CD4-positive, alpha-beta T cell treated with Interleukin-17A for 4 hours (primary cell): Measurements from ENCODE around the gene TBC1D5.
"Not testable (repeated sequence)": the region's sequence is repeated elsewhere in the genome, so short reads cannot be mapped to it uniquely, and the experiment has no call there.

Experiments used
- DNase-seq: peaks from one replicate; pipeline ENCODE4 v3.0.0-alpha.2; 2020; ENCODE audit warnings: mixed read lengths

TBC1D5 gene, protein sequence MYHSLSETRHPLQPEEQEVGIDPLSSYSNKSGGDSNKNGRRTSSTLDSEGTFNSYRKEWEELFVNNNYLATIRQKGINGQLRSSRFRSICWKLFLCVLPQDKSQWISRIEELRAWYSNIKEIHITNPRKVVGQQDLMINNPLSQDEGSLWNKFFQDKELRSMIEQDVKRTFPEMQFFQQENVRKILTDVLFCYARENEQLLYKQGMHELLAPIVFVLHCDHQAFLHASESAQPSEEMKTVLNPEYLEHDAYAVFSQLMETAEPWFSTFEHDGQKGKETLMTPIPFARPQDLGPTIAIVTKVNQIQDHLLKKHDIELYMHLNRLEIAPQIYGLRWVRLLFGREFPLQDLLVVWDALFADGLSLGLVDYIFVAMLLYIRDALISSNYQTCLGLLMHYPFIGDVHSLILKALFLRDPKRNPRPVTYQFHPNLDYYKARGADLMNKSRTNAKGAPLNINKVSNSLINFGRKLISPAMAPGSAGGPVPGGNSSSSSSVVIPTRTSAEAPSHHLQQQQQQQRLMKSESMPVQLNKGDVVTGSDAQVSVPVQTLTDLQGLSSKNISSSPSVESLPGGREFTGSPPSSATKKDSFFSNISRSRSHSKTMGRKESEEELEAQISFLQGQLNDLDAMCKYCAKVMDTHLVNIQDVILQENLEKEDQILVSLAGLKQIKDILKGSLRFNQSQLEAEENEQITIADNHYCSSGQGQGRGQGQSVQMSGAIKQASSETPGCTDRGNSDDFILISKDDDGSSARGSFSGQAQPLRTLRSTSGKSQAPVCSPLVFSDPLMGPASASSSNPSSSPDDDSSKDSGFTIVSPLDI

DNA sequence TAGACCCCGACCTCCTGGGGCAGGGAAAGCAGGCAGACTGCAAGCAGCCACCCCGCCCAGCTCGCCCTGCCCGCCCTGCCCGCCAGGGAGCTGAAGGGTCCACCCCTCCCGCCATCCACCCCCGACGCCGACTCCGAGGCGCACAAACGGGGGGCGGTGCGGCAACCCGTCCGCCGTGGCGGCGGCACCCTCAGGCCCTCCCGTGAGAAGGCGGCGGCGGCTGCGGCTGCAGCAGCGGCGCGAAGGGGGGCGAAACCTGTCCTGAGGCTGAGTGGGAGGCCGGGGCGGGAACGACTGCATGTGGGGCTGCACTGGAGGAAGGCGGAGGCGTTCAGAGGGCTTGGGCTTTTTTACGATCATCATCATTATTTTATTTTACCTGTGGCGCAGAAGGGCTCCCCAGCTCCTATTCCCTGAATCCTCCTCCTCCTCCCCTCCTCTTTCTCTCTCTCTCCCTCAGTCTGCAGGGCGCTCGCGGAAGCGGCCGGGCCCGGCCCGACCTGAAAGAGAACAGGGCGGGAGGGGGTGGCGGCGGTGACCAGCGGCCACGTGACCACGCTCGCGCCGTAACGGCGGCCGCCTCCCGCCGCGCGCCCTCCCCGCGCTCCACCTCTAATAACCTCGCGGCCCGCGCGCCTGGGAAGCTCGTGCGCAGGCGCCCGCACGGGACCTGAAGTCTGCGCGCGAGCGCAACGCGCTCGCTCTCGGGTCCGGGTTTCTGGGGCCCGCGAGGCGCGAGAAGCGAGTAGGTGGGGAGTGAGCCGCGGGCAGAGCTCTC lies at the start of gene TBC1D5:
TSS of gene TBC1D5 (minus strand) at position 530 of the 778 bp plus-strand sequence. CDS start 234,061 bp downstream, outside the sequence.
- peak; percentile 92 for DNase-seq

DNA sequence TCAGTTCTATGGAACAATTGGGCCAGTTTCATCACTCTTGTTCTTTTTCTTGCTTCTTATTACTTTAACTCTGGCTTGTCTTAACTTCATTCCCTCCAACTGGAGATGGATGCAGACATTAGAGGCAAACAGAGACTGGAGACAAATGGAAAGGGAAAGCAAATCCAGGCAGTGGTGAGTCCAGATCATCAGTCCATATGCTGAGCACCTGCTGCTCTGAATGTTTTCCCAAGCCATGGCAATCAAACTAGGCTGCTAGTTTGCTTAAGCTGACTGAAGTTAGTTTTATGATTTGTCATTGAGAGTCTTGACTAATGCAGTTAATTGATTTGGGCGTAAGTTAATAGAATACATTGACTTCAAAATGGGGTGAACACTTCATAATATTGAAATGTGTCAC lies 41.0 kb upstream of the TBC1D5 start:
- DNase-seq: no peak

DNA sequence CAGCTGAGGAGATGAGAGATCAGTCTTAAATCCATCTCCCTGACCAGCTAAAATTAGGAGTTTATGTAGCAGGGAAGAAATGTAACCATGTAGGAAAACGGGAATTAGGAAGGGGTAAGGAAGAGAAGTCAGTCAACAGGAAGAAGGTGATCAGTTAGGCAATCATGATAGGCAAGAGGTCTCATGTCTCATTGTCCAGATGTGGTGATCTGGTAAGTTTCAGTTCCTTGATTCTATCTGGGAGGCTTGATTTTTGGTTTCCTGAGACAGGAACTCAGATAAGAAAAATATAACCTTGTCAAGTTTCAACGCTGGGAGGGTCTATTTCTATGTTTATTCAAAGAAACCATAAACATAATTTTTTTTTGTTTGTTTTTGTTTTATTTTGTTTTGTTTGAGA lies 40.3 kb upstream of the TBC1D5 start:
- no peak for DNase-seq

DNA sequence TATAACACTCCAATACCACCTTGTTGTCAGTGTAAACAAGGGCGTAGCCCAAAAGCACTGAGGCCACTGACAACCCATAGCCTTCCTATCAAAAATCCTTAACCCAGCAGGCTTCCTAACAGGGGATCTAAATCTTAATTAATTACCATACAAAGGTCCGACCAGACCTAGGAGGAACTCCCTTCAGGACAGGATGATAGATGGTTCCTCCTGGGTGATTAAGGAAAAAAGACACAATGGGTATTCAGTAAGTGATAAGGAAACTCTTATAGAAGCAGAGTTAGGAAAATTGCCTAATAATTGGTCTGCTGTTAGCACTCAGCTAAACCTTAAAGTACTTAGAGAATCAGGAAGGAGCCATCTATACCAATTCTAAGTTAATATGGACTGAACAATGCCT lies 37.9 kb upstream of the TBC1D5 start:
- not testable (repeated sequence) for DNase-seq

DNA sequence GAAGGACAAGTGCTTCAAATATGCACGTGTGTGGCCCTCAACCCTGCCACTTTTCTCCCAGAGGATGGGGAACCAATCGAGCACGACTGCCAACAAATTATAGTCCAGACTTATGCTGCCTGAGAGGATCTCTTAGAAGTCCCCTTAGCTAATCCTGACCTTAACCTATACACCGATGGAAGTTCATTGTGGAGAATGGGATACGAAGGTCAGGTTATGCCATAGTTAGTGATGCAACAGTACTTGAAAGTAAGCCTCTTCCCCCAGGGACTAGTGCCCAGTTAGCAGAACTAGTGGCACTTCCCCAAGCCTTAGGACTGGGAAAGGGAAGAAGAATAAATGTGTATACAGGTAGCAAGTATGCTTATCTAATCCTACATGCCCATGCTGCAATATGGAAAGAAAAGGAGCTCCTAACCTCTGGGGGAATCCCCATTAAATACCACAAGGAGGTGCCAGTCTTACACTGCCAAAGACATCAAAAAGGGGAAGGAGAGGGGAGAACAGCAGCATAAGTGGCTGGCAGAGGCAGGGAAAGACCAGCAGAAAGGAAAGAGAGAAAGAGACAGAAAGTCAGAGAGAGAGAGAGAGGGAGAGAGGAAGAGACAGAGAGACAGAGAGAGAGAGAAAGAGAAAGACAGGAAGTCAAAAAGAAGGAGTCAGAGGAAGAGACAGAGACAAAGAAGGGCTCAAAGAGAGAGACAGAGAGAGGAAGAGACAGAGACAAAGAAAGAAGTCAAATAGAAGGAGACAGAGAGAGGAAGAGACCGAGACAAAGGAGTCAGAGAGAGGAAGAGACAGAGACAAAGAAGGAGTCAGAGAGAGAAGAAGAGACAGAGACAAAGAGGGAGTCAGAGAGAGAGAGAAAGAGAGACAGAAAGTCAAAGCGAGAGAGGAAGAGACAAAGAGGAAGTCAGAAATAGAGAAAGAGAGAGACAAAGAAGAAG lies 37.1 kb upstream of the TBC1D5 start:
- not testable (repeated sequence) for DNase-seq

DNA sequence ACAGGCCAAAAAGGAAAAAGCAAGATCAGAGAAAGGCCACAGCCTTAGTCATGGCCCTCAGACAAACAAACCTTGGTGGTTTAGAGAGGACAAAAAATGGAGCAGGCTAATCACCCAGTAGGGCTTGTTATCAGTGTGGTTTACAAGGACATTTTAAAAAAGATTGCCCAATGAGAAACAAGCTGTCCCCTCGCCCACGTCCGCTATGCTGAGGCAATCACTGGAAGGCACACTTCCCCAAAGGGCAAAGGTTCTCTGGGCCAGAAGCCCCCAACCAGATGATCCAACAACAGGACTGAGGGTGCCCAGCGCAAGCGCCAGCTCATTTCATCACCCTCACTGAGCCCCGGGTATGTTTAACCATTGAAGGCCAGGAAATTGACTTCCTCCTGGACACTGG lies 34.9 kb upstream of the TBC1D5 start:
- DNase-seq: not testable (repeated sequence)

DNA sequence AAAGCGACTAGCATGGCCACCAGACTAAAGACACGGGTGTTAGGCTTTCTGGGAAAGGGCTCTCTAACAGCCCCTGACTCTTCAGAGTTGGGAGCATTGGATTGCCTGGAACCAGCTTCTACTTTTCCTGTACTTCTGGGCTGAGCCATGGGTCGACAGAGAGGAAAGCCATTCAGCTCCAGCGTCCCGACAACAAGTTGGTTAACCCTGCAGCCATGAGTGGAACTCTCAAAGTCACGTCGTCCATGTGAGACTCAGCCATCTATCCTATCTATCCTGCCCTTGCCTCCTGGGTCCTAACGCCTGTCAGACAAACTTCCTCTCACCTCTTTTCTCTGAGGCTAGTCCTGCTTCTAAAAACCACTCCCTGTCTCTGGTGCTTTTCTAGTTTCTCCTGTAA lies 32.6 kb upstream of the TBC1D5 start:
- DNase-seq: no peak

DNA sequence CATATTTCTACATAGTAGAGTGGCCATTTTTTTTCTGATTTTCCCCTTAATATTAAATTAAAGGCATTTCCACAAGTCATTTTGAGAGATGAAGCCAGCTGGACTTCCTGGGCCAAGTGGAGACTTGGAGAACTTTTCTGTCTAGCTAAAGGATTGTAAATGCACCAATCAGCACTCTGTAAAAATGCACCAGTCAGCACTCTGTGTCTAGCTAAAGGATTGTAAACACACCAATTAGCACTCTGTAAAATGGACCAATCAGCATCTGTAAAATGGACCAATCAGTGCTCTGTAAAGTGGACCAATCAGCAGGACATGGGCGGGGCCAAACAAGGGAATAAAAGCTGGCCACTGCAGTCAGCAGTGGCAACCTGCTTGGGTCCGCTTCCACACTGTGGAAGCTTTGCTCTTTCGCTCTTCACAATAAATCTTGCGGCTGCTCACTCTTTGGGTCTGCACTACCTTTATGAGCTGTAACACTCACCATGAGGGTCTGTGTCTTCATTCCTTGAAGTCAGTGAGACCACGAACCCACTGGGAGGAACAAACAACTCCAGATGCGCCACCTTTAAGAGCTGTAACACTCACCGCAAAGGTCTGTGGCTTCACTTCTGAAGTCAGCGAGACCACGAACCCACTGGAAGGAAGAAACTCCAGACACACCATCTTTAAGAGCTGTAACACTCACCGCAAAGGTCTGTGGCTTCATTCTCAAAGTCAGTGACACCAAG lies 31.9 kb upstream of the TBC1D5 start:
- DNase-seq: peak; percentile 17

DNA sequence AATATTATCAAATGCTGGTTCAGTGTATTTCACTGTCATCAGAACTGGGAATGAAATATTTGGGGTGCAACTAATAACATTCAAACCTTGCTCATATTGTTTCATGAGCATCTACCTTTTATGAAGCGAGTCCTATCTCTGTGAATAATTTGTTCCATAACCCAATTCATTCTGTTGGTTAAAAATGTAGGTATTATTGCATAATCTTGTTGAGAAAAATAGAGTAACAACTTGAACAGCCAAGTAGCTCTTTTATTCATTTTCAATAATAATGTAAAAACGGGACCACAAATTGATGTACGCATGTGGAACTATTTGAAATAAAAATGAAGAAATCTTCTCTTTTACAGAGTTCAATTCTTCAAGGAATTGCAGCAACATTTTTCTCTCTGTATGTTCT lies 30.1 kb upstream of the TBC1D5 start:
- DNase-seq: no peak

DNA sequence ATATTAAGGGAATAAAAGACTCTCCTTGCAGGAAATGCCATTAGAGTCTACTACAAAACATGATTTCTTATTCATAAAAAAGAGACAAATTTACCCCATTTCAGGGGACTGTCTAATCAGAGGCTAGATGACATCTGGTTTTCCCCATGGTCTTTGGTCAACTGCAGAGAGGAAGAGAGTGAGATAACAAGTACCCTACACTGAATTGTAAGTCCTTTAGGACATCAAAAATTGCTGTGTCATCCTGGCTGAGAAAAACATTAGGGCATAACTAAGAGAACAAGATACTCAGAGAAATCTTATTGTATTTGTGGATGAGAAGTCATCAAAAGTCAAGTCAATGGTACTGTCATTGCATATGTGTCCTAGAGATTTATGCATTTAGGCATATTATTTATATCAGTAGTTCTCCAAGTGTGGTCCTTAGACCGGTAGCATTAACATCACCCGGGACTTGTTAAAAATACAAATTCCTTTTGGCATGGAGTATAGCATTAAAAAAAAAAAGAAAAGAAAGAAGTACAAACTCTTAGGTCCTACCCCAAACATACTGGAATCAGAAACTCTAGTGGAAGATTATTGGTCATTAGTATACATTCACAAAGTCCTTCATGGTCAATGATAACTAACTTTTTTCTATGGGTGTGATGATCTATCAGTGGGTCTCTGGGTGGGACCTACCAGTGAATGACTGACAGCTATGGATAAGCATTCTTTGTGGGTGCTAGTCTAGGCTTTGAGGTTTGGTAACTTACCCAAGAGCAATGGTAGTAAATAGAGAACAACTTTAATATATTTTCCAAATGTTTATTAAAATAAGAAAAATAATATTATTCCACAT lies 29.0 kb upstream of the TBC1D5 start:
- DNase-seq: no peak

DNA sequence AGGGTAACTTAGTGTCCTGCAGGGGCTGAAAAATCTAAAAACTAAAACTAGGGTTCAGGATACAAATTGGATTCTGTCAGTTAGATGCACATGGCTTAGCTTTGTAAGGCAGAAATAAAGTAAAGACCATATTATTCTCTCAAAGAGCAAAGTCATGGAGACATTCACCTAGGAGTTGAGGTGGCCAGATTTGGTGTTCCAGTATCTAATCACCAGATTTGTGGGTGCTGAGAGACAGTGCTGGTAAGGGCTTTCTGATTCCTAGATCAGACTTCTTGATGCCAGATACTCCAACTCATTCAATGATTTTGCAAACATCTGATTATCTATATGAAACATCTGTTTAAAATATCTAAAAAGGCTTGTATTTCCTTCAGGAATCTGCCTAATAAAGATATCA lies 28.3 kb upstream of the TBC1D5 start:
- no peak for DNase-seq

DNA sequence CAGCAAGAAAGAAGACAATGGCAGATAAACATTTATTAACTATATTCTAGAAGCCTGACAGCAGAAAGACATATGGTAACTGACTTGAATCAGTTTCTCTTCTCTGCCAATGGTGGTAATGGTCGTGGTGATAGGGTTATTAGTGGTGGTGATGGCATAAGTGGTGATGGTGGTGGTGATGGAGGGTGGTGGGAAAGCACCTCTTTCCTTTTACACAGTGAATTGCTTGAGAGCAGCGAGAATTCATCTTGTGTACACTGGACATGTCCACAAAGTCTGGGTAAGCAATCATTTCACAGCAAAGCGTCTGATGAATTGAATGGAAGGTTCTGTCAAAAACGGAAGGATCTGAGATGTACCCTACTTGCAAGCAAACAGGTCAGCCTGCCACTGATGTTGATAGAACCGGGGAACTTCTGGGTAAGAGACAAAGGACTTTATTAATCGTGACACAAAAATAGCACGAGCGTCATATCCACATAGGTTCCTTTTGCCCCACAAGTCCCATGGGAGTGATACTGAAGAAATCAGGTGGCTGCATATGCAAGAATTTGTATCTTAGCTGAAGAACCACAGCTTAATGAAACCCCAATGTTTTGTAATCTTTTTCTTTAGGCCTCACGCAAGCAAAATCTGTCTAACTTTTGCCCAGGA lies 23.5 kb upstream of the TBC1D5 start:
- DNase-seq: no peak

DNA sequence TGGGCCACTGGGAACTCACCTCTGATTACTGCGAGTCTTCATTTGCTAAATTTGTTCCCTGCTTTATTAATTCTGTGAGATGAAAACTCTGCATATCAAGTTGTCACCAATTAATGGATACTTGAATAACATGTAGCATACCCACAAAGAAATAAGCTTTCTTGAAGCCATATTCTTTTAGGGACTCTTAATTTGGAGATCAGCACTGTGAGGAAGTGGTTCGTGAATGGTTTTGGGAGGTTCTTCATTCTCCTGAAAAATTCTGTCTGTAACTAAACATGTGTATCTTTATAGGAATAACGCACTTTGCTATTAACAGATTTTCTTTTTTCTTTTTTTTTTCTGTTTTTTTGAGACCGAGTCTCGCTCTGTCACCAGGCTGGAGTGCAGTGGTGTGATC lies 19.1 kb upstream of the TBC1D5 start:
- no peak for DNase-seq

DNA sequence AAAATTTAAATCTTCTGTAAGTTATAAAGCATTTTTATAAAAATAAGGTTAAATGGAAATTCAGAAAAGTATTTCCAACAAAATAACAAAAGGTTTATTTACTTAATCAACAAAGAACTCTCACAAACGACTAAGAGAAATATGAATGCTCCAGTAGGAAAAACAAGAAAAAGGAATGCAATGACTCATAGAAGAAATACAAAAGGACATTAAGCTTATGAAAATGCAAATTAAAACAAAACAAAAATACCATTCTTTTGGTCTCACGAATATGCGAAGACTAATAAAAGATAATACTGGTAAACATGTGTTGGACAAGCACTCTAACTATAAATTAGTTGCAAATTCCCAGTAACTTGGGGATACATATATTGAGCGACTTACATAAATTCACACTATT lies 17.5 kb upstream of the TBC1D5 start:
- no peak for DNase-seq

DNA sequence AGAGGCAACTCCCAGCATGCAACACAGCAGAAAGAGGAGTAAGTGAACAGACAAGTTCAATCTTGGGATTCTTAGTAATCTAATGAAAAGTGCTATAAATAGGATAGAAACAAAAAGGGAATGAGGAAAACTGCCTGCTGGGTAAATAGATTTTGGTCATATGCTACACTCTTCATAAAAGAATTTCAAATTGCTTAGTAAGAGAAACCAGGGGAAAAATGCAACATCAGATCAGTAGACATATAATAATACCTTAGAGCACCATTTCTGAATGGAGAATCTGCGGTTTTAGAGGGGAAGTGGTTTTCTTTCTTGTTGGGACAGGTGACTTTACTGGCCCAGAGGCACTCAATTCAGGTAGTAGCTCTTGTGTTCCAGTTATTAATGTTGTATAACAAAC lies 13.4 kb upstream of the TBC1D5 start:
- no peak for DNase-seq

DNA sequence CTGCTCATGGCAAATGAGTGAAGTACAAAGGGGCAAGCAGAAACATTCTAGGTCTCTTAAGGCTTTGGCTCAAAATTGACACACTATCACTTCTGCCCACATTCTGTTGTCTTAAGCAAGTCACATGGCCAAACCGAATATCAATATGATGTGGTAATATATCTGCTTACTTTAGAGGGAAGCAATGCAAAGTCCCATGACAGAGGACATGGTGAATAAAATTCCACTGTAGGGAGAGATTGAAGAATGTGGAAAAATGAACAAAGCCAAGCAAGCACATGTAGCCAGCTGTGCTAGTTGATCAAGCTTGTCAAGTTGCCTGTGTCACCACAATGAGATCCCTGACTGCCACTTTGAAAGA lies 11.2 kb upstream of the TBC1D5 start:
- no peak for DNase-seq

DNA sequence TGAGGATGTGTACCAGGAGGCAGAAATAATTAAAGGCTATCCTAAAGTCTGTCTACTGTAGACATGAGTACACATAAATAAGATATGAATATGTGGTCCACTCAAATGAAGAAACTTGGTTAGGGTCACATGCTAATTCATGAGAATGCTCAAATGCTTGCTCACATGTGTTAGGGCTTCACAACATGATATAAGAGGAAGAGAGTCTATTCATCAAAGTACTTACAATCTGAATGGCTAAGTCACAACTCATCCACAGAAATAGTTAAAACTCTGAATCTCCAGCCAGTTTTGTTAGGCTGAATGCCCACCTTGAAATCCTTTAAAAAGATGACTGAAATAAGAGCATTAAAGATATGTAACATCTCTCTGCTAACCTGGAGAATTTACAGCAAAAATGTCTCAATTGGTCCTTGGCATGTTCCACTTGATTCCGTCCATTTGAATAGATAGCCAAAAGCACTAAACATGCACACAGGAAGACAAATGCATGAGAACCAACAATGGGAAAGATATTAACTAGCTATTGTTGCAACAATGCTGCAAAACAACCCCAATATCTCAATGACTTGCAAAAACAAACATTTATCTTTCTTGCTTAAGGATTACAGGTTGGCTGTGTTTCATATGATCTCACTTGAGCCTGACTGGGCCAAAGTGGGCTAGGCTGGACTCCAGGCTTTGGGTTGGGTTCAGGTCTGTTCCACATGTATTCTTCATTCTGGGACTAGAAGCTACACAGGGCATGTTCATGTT lies 10.6 kb upstream of the TBC1D5 start:
- no peak for DNase-seq

DNA sequence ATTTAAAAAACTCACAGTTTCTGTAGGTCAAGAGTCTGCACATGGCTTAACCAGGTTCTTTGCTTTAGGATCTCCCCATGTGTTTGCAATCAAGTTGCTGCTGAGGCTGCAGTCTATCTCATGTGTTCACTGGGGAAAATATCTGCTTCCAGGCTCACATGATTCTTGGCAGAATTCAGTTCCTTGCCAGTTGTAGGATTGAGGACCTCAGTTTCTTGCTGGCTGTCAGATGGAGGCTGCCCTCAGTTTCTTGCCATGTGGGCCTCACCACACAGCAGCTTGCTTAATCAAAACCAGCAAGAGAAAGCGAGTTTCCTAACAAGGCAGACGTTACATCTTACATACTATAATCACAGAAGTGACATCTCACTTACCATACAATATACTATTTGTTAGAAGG lies 10.0 kb upstream of the TBC1D5 start:
- no peak for DNase-seq

DNA sequence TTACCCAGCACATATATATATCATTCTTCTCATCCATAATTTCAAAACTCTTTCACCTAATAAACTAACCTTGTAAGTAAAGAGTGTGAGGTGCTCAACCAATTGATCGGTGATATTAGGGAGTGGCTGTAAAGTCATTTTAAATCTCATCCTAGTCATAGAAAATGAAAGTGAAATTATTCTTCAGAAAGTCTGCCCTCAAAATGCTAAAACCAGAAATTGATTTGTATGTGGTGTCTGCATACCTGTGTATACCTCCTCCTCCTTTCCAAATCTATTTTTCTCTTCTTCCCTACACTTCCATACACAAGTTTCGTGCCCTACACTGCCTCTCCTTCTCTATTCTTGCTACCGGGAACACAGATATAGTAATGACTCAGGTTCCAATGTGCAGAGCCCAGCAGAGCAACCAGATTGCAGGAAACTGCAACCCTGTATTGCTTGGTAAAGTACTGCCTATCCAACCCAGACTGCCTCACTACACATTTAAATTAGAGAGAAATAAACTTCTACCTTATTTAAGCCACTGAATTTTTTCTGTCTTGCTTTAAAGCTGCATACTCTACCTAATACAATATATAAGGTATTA lies 7.4 kb upstream of the TBC1D5 start:
- DNase-seq: no peak
